H1 (cell line): ENCODE measurements around the gene PLXNA4. TPM values are rescaled to one million over a fixed set of nuclear protein-coding genes. Genes with fewer than 3 reads are reported as not detected.

Experiments used
- CTCF ChIA-PET: fragments of 300-600 bp; sonication (Branson Sonifier 250); formaldehyde crosslinking; loops from one replicate; lab custom pipeline; 2021; ENCODE audit not compliant: partially characterized antibody; lab: Charles Lee
- POLR2A ChIA-PET: fragments of 300-600 bp; sonication (Branson Sonifier 250); formaldehyde crosslinking; loops from one replicate; lab custom pipeline; 2021; ENCODE audit warnings: inconsistent platforms; ENCODE audit not compliant: partially characterized antibody; lab: Charles Lee
- DNase-seq, 2 experiments: peaks; one replicate each; pipeline versions ENCODE4 v3.0.0 to v3.0.0-alpha.2; 2010 to 2022; ENCODE audit warnings: low spot score in 2 of 2, low read depth in 1 of 2, mixed read lengths in 1 of 2
- FAIRE-seq: peaks from 2 replicates; lab custom pipeline; 2011; peaks lifted over from hg19 to GRCh38; lab: Jason Lieb, UNC
- H2AFZ ChIP-seq: 2 replicates; pipeline ENCODE4 v1.8.1; 2012; ENCODE audit warnings: low read length, inconsistent platforms
- H2AK5ac ChIP-seq: 2 replicates; pipeline ENCODE4 v1.6.1; 2013; ENCODE audit warnings: low read depth, low read length
- H2BK120ac ChIP-seq: replicated peaks from 2 replicates; pipeline ENCODE3; 2013; ENCODE audit warnings: low read depth, low read length, inconsistent platforms
- H2BK12ac ChIP-seq: 2 replicates; pipeline ENCODE4 v1.6.1; 2013; ENCODE audit warnings: low read depth, low read length
- H2BK15ac ChIP-seq: 2 replicates; pipeline ENCODE4 v1.6.1; 2013; ENCODE audit warnings: low read length
- H2BK20ac ChIP-seq: 2 replicates; pipeline ENCODE4 v1.6.1; 2013; ENCODE audit warnings: low read length
- H2BK5ac ChIP-seq: 2 replicates; pipeline ENCODE4 v1.6.1; 2013; ENCODE audit warnings: low read depth, low read length
- H3K14ac ChIP-seq: 2 replicates; pipeline ENCODE4 v1.6.1; 2013; ENCODE audit warnings: inconsistent platforms; ENCODE audit not compliant: insufficient read length
- H3K18ac ChIP-seq: 2 replicates; pipeline ENCODE4 v1.6.1; 2013; ENCODE audit warnings: low read length; ENCODE audit errors: extremely low read depth
- H3K23ac ChIP-seq: 2 replicates; pipeline ENCODE4 v1.6.1; 2013; ENCODE audit warnings: inconsistent platforms; ENCODE audit not compliant: insufficient read length
- H3K23me2 ChIP-seq: 2 replicates; pipeline ENCODE4 v1.6.1; 2013; ENCODE audit warnings: low read depth, low read length
- H3K27ac ChIP-seq: 2 replicates; pipeline ENCODE4 v1.6.1; 2011; ENCODE audit warnings: low read depth, low read length, inconsistent platforms
- H3K27me3 ChIP-seq, 4 experiments: replicated peaks in 1 of 4; 1 replicate in 1 of 4; 2 replicates in 3 of 4; pipeline versions ENCODE4 v1.6.1 to v1.8.1; 2011 to 2013; ENCODE audit warnings: low read length in 3 of 4, mild to moderate bottlenecking in 3 of 4, inconsistent platforms in 2 of 4, mixed read lengths in 2 of 4, moderate library complexity in 1 of 4; ENCODE audit not compliant: control insufficient read depth in 3 of 4, insufficient read depth in 3 of 4; ENCODE audit errors: extremely low read depth in 1 of 4
- H3K36me3 ChIP-seq, 4 experiments: 2 replicates each; pipeline versions ENCODE4 v1.6.1 to v1.8.1; 2011 to 2013; ENCODE audit warnings: mild to moderate bottlenecking in 4 of 4, low read length in 3 of 4, moderate library complexity in 2 of 4, control low read depth in 1 of 4, inconsistent platforms in 1 of 4; ENCODE audit not compliant: insufficient read depth in 4 of 4, control insufficient read depth in 2 of 4
- H3K4ac ChIP-seq: replicated peaks from 2 replicates; pipeline ENCODE3; 2013; ENCODE audit warnings: low read length, low read depth, mixed read lengths, inconsistent platforms; ENCODE audit not compliant: insufficient read length
- H3K4me1 ChIP-seq, 4 experiments: replicated peaks in 1 of 4; 1 replicate in 1 of 4; 2 replicates in 3 of 4; pipeline versions ENCODE4 v1.6.1 to v1.8.1; 2011 to 2013; ENCODE audit warnings: low read length in 3 of 4, inconsistent platforms in 2 of 4, mixed read lengths in 1 of 4; ENCODE audit not compliant: insufficient read depth in 4 of 4, control insufficient read depth in 3 of 4
- H3K4me2 ChIP-seq, 2 experiments: 2 replicates each; pipeline versions ENCODE4 v1.6.1 to v1.8.1; 2011 to 2013; ENCODE audit warnings: low read depth in 2 of 2, low read length in 2 of 2, control low read depth in 1 of 2, inconsistent platforms in 1 of 2, mild to moderate bottlenecking in 1 of 2; ENCODE audit not compliant: insufficient read depth in 1 of 2
- H3K4me3 ChIP-seq, 4 experiments: fragments of 200-600, 300-600 bp in 1 of 4; sonication (generic), shearing (Covaris generic), sonication (Bioruptor Twin) in 1 of 4; 2 replicates each; pipeline versions ENCODE4 v1.5.1 to v1.8.1; 2011 to 2016; ENCODE audit warnings: low read length in 4 of 4, low read depth in 3 of 4, control low read depth in 2 of 4, inconsistent platforms in 2 of 4, mild to moderate bottlenecking in 2 of 4, mixed read lengths in 1 of 4, moderate library complexity in 1 of 4; ENCODE audit not compliant: insufficient read depth in 2 of 4; ENCODE audit errors: extremely low read depth in 1 of 4
- H3K56ac ChIP-seq: replicated peaks from 2 replicates; pipeline ENCODE3; 2013; ENCODE audit warnings: low read depth, mild to moderate bottlenecking, mixed read lengths, low read length, inconsistent platforms; ENCODE audit not compliant: insufficient read length
- H3K79me1 ChIP-seq: 2 replicates; pipeline ENCODE4 v1.6.1; 2013; ENCODE audit warnings: low read depth, low read length, control low read depth
- H3K79me2 ChIP-seq, 2 experiments: 2 replicates each; pipeline versions ENCODE4 v1.6.1 to v1.8.1; 2012 to 2013; ENCODE audit warnings: low read length in 2 of 2, mild to moderate bottlenecking in 2 of 2, inconsistent platforms in 1 of 2; ENCODE audit not compliant: insufficient read depth in 2 of 2, control insufficient read depth in 1 of 2
- H3K9ac ChIP-seq, 4 experiments: replicated peaks in 1 of 4; 1 replicate in 1 of 4; 2 replicates in 3 of 4; pipeline versions ENCODE4 v1.6.1 to v1.8.1; 2011 to 2013; ENCODE audit warnings: low read depth in 3 of 4, low read length in 3 of 4, control low read depth in 2 of 4, mild to moderate bottlenecking in 2 of 4, moderate library complexity in 2 of 4, inconsistent platforms in 1 of 4; ENCODE audit errors: extremely low read depth in 1 of 4
- H3K9me3 ChIP-seq, 2 experiments: 2 replicates each; pipeline versions ENCODE4 v1.6.1 to v1.8.1; 2012 to 2013; ENCODE audit warnings: mild to moderate bottlenecking in 2 of 2, moderate library complexity in 2 of 2, control low read depth in 1 of 2, inconsistent platforms in 1 of 2, low read depth in 1 of 2, low read length in 1 of 2, mixed read lengths in 1 of 2; ENCODE audit not compliant: insufficient read depth in 2 of 2
- H4K20me1 ChIP-seq, 2 experiments: replicated peaks in 1 of 2; 2 replicates each; pipeline versions ENCODE3 to v1.8.1; 2011 to 2013; ENCODE audit warnings: inconsistent platforms in 2 of 2, low read length in 2 of 2, mild to moderate bottlenecking in 1 of 2; ENCODE audit not compliant: insufficient read depth in 2 of 2, control insufficient read depth in 1 of 2
- H4K5ac ChIP-seq: 2 replicates; pipeline ENCODE4 v1.6.1; 2013; ENCODE audit warnings: low read length, low read depth, mixed read lengths, inconsistent platforms; ENCODE audit not compliant: insufficient read length
- H4K8ac ChIP-seq: 2 replicates; pipeline ENCODE4 v1.8.0; 2013; ENCODE audit warnings: mild to moderate bottlenecking, moderate library complexity, low read length, inconsistent platforms; ENCODE audit not compliant: insufficient read depth; ENCODE audit errors: extremely low read depth
- H4K91ac ChIP-seq: replicated peaks from 2 replicates; pipeline ENCODE3; 2013; ENCODE audit warnings: low read length, mixed read lengths, inconsistent platforms; ENCODE audit not compliant: insufficient read length
- TCF12 ChIP-seq: IDR thresholded peaks from 2 replicates; pipeline ENCODE4 v1.6.1; 2011; ENCODE audit warnings: low read depth, mild to moderate bottlenecking, low read length
- WGBS, 2 experiments: shearing (Covaris generic) in 1 of 2; methylation state at CpG; one replicate each; pipeline versions ENCODE4 v1.1.6 to v1.1.7; 2013 to 2015; ENCODE audit warnings: low lambda C conversion rate in 2 of 2, mixed read lengths in 2 of 2, inconsistent platforms in 1 of 2, low coverage in 1 of 2, missing lambda C conversion rate in 1 of 2; ENCODE audit not compliant: insufficient replicate concordance in 2 of 2, insufficient coverage in 1 of 2, insufficient read length in 1 of 2; ENCODE audit errors: extremely low coverage in 1 of 2, missing lambda C conversion rate in 1 of 2; 5-methylcytosine and 5-hydroxymethylcytosine counted together
- polyA plus RNA-seq, 7 experiments: library from polyadenylated mRNA; depleted of rRNA in 3 of 7; stranded (reverse) in 5 of 7; unstranded in 2 of 7; fragments of >200 nt in 5 of 7; fragments of 200-250 nt in 2 of 7; gene quantifications; 1 replicate in 5 of 7; 2 replicates in 1 of 7; 4 replicates in 1 of 7; pipeline versions ENCODE4 v1.2.1 to v1.2.3, GENCODE V29; 2011 to 2013; ENCODE audit warnings: missing spikeins in 2 of 7, mixed read lengths in 2 of 7
- total RNA-seq: library from RNA; stranded (reverse); fragmentation: NEBNext Ultra II Directional; extraction: Animal tissue kit (Norgen Biotek cat#: 25700); gene quantifications from 2 replicates; pipeline ENCODE4 v1.2.1, GENCODE V29; 2021

PLXNA4 gene
- total and polyA plus RNA-seq, 2 of the 8 experiments (the other 6 are each of a cell fraction or from before 2014, with no cell fraction given) = 0.76 to 0.79 TPM

GRCh38 chr7:132526111-132526740 lies 50.0 kb downstream of the PLXNA4 start:
- no peaks in the 10 kb centered on the region for H3K27me3 ChIP-seq
- H3K79me2 ChIP-seq = no peaks in the 10 kb centered on the region
- no peak overlapping the region for H2BK120ac ChIP-seq
- H2BK15ac ChIP-seq = no peak overlapping the region
- H3K4me3 ChIP-seq = no peak overlapping the region
- no peaks in the 10 kb centered on the region for H3K9me3 ChIP-seq
- no peak overlapping the region for H2BK5ac ChIP-seq
- DNase-seq = no peak
- H2AFZ ChIP-seq = no peak overlapping the region
- no peak overlapping the region for H3K23ac ChIP-seq
- ChIA-PET POLR2A (no interaction called here), CTCF (interaction anchor here (1.1 kb wide), 1 partner anchor 8 kb away, joined by 3 read pairs; no protein-coding TSS in a partner anchor)
- no peak overlapping the region for H3K18ac ChIP-seq
- H3K9ac ChIP-seq = no peak overlapping the region
- no peak overlapping the region for H2BK20ac ChIP-seq
- no peak overlapping the region for H3K27ac ChIP-seq
- no peak overlapping the region for H4K91ac ChIP-seq
- FAIRE-seq = no peak
- no peak for TF ChIP-seq TCF12
- 0 out of 2 replicates have a peak, but pooled peaks cover 3% of the 10 kb centered on the region for H3K23me2 ChIP-seq
- H4K8ac ChIP-seq = no peak overlapping the region
- H3K36me3 ChIP-seq = no peaks in the 10 kb centered on the region
- no peak overlapping the region for H3K4ac ChIP-seq
- H3K4me1 ChIP-seq = no peaks in the 10 kb centered on the region
- no peaks in the 10 kb centered on the region for H3K79me1 ChIP-seq
- no peak overlapping the region for H3K4me2 ChIP-seq
- H2BK12ac ChIP-seq = no peak overlapping the region
- 91% methylated on average over 7 of the region's 7 CpGs; no CpG with 5 or more reads in 1 of the 2 experiments for WGBS, 2 experiments
- no peak overlapping the region for H4K5ac ChIP-seq
- no peak overlapping the region for H2AK5ac ChIP-seq
- H3K14ac ChIP-seq = no peak overlapping the region
- H3K56ac ChIP-seq = no peak overlapping the region
- H4K20me1 ChIP-seq = no peaks in the 10 kb centered on the region
